H9 (cell line): Measurements from ENCODE around the gene ENC1. TPM values are rescaled to one million over a fixed set of nuclear protein-coding genes. Genes with fewer than 3 reads are reported as not detected.

Experiments
- DNase-seq: peaks from one replicate; pipeline ENCODE4 v3.0.0-alpha.2; 2017
- H2AFZ ChIP-seq: one replicate; pipeline ENCODE4 v1.6.1; 2013; ENCODE audit warnings: mild to moderate bottlenecking, low read length, control low read depth, moderate library complexity
- H2AK5ac ChIP-seq: 2 replicates; pipeline ENCODE4 v1.6.1; 2013; ENCODE audit warnings: low read length, control low read depth, mixed read lengths; ENCODE audit not compliant: insufficient read length
- H2BK120ac ChIP-seq: one replicate; pipeline ENCODE4 v1.6.1; 2013; ENCODE audit warnings: low read depth, mild to moderate bottlenecking, low read length, control low read depth, inconsistent platforms; ENCODE audit not compliant: poor library complexity, severe bottlenecking
- H2BK12ac ChIP-seq: 2 replicates; pipeline ENCODE4 v1.6.1; 2013; ENCODE audit warnings: low read length, control low read depth, mixed read lengths, low read depth; ENCODE audit not compliant: insufficient read length
- H2BK15ac ChIP-seq: 2 replicates; pipeline ENCODE4 v1.6.1; 2013; ENCODE audit warnings: low read depth, low read length, control low read depth
- H2BK20ac ChIP-seq: one replicate; pipeline ENCODE4 v1.6.1; 2013; ENCODE audit warnings: low read depth, mild to moderate bottlenecking, low read length, control low read depth, inconsistent platforms; ENCODE audit not compliant: poor library complexity, severe bottlenecking
- H2BK5ac ChIP-seq: 2 replicates; pipeline ENCODE4 v1.6.1; 2013; ENCODE audit warnings: low read length, control low read depth, mixed read lengths; ENCODE audit not compliant: insufficient read length
- H3K14ac ChIP-seq: 2 replicates; pipeline ENCODE4 v1.6.1; 2013; ENCODE audit warnings: low read length, control low read depth; ENCODE audit not compliant: insufficient read depth
- H3K18ac ChIP-seq: 2 replicates; pipeline ENCODE4 v1.6.1; 2013; ENCODE audit warnings: low read depth, mild to moderate bottlenecking, mixed read lengths, low read length, control low read depth; ENCODE audit not compliant: insufficient read length
- H3K23ac ChIP-seq: 2 replicates; pipeline ENCODE4 v1.6.1; 2013; ENCODE audit warnings: low read length, control low read depth, mixed read lengths, low read depth; ENCODE audit not compliant: insufficient read length
- H3K23me2 ChIP-seq: 2 replicates; pipeline ENCODE4 v1.6.1; 2013; ENCODE audit warnings: low read depth, mild to moderate bottlenecking, mixed read lengths, low read length, control low read depth; ENCODE audit not compliant: insufficient read length, poor library complexity, severe bottlenecking
- H3K27ac ChIP-seq: 2 replicates; pipeline ENCODE4 v1.5.1; 2013; ENCODE audit warnings: low read length, control low read depth, mixed read lengths, low read depth; ENCODE audit not compliant: insufficient read length
- H3K27me3 ChIP-seq: 2 replicates; pipeline ENCODE4 v1.6.1; 2013; ENCODE audit warnings: low read length, control low read depth, inconsistent platforms; ENCODE audit not compliant: insufficient read depth
- H3K4ac ChIP-seq: 2 replicates; pipeline ENCODE4 v1.6.1; 2013; ENCODE audit warnings: low read depth, mild to moderate bottlenecking, control low read depth, inconsistent platforms, low read length, moderate library complexity
- H3K4me1 ChIP-seq: 2 replicates; pipeline ENCODE4 v1.6.1; 2013; ENCODE audit warnings: low read length, control low read depth, inconsistent platforms; ENCODE audit not compliant: insufficient read depth
- H3K4me2 ChIP-seq: 2 replicates; pipeline ENCODE4 v1.6.1; 2013; ENCODE audit warnings: low read length, control low read depth, mixed read lengths; ENCODE audit not compliant: insufficient read length, insufficient read depth
- H3K56ac ChIP-seq: 2 replicates; pipeline ENCODE4 v1.6.1; 2013; ENCODE audit warnings: low read depth, mild to moderate bottlenecking, mixed read lengths, low read length, control low read depth; ENCODE audit not compliant: insufficient read length
- H3K79me1 ChIP-seq: 2 replicates; pipeline ENCODE4 v1.6.1; 2013; ENCODE audit warnings: low read depth, mild to moderate bottlenecking, moderate library complexity, low read length, control low read depth, inconsistent platforms; ENCODE audit not compliant: insufficient read depth, poor library complexity, severe bottlenecking
- H3K79me2 ChIP-seq: 2 replicates; pipeline ENCODE4 v1.6.1; 2013; ENCODE audit warnings: low read length, control low read depth, inconsistent platforms; ENCODE audit not compliant: insufficient read depth
- H3K9ac ChIP-seq: 2 replicates; pipeline ENCODE4 v1.6.1; 2013; ENCODE audit warnings: low read length, control low read depth, mixed read lengths; ENCODE audit not compliant: insufficient read length; ENCODE audit errors: extremely low read depth
- H3K9me3 ChIP-seq: one replicate; pipeline ENCODE4 v1.6.1; 2013; ENCODE audit warnings: low read depth, low read length, inconsistent platforms; ENCODE audit not compliant: control insufficient read depth
- H3T11ph ChIP-seq: one replicate; pipeline ENCODE4 v1.6.1; 2013; ENCODE audit warnings: mild to moderate bottlenecking, low read length, control low read depth, inconsistent platforms
- H4K20me1 ChIP-seq: one replicate; pipeline ENCODE4 v1.6.1; 2013; ENCODE audit not compliant: control insufficient read depth, insufficient read length, insufficient read depth
- H4K5ac ChIP-seq: 2 replicates; pipeline ENCODE4 v1.6.1; 2013; ENCODE audit warnings: low read depth, mild to moderate bottlenecking, mixed read lengths, low read length, control low read depth; ENCODE audit not compliant: insufficient read length
- H4K8ac ChIP-seq: replicated peaks from 2 replicates; pipeline ENCODE4 v1.6.1; 2013; ENCODE audit warnings: low read length, control low read depth, mixed read lengths, low read depth; ENCODE audit not compliant: insufficient read length
- H4K91ac ChIP-seq: 2 replicates; pipeline ENCODE4 v1.6.1; 2013; ENCODE audit warnings: low read depth, mild to moderate bottlenecking, moderate library complexity, mixed read lengths, low read length, control low read depth; ENCODE audit not compliant: insufficient read length
- H3K27ac Mint-ChIP-seq, 3 experiments: 2 replicates in 2 of 3; 3 replicates in 1 of 3; pipeline ENCODE4 v1.8.0; 2020 to 2021; ENCODE audit warnings: mixed read lengths in 3 of 3, mild to moderate bottlenecking in 1 of 3, moderate library complexity in 1 of 3
- H3K27me3 Mint-ChIP-seq: 2 replicates; pipeline ENCODE4 v1.8.0; 2021; ENCODE audit warnings: low read depth, mild to moderate bottlenecking, moderate library complexity, mixed read lengths
- H3K36me3 Mint-ChIP-seq, 3 experiments: 2 replicates in 2 of 3; 3 replicates in 1 of 3; pipeline ENCODE4 v1.8.0; 2020 to 2021; ENCODE audit warnings: low read depth in 3 of 3, mixed read lengths in 3 of 3; ENCODE audit not compliant: insufficient read depth in 1 of 3
- H3K4me1 Mint-ChIP-seq, 2 experiments: 2 replicates each; pipeline ENCODE4 v1.8.0; 2020; ENCODE audit warnings: mixed read lengths in 2 of 2
- H3K4me3 Mint-ChIP-seq, 2 experiments: 2 replicates in 1 of 2; 3 replicates in 1 of 2; pipeline ENCODE4 v1.8.0; 2020 to 2021; ENCODE audit warnings: mild to moderate bottlenecking in 2 of 2, mixed read lengths in 2 of 2, moderate library complexity in 1 of 2
- H3K9me3 Mint-ChIP-seq, 2 experiments: 2 replicates in 1 of 2; 3 replicates in 1 of 2; pipeline ENCODE4 v1.8.0; 2020; ENCODE audit warnings: mild to moderate bottlenecking in 2 of 2, mixed read lengths in 2 of 2, moderate library complexity in 1 of 2
- CTCF ChIP-seq: fragments of 200-600 bp; sonication (generic); conservative IDR thresholded peaks from 3 replicates; pipeline ENCODE4 v1.8.0; 2021; ENCODE audit warnings: antibody characterized with exemption, mild to moderate bottlenecking
- WGBS: extraction: QIAGEN DNeasy Blood & Tissue Kit; methylation state at CpG from one replicate; pipeline ENCODE4 v1.1.7; 2013; ENCODE audit warnings: missing lambda C conversion rate, low lambda C conversion rate, mixed read lengths; ENCODE audit not compliant: insufficient read length; ENCODE audit errors: extremely low coverage; 5-methylcytosine and 5-hydroxymethylcytosine counted together
- total RNA-seq: library from RNA; stranded (reverse); gene quantifications from 2 replicates; pipeline ENCODE4 v1.2.1, GENCODE V29; 2021

ENC1 gene
- total RNA-seq, 1 experiment from 2014 or later: 14.4 TPM

- Histone ChIP-seq H4K20me1 (no peaks in the 10 kb centered on the region), H3K27me3 (peaks cover 3% of the 10 kb centered on the region; the same call in 1 of the 2 replicates), H3K23me2 (peaks cover 27% of the 10 kb centered on the region), H3K18ac (no peak overlapping the region), H3K14ac (no peak overlapping the region), H3T11ph (no peak overlapping the region), H2BK15ac (no peak overlapping the region), H3K4ac (no peak overlapping the region), H4K8ac (no peak overlapping the region), H2BK12ac (no peak overlapping the region), H4K5ac (no peak overlapping the region), H2AFZ (no peak overlapping the region), H3K9me3 (no peaks in the 10 kb centered on the region), H2BK5ac (no peak overlapping the region), H3K79me1 (no peaks in the 10 kb centered on the region), H3K27ac (no peak overlapping the region), H2AK5ac (no peak overlapping the region), H2BK120ac (no peak overlapping the region), H3K79me2 (peaks cover 2% of the 10 kb centered on the region; the same call in 1 of the 2 replicates), H3K23ac (no peak overlapping the region), H3K4me2 (no peak overlapping the region), H3K56ac (no peak overlapping the region), H3K9ac (no peak overlapping the region), H4K91ac (no peak overlapping the region), H3K4me1 (peaks cover 4% of the 10 kb centered on the region; the same call in 1 of the 2 replicates), H2BK20ac (no peak overlapping the region)
- Mint-ChIP-seq H3K9me3 (no peaks in the 10 kb centered on the region), H3K27me3 (peaks cover 53% of the 10 kb centered on the region), H3K36me3 (no peaks in the 10 kb centered on the region; a peak in 1 of 7 replicates), H3K4me3 (no peak overlapping the region), H3K4me1 (peaks cover 20 to 36% of the 10 kb centered on the region in 2 experiments), H3K27ac (no peak overlapping the region)
- no peak for DNase-seq
- no peak for TF ChIP-seq CTCF
- WGBS: no CpG with 5 or more reads among the region's 4 CpGs
Observed at GRCh38 chr5:74643111-74643562, 2.6 kb upstream of the ENC1 start.
